Tibial artery (tissue), 4 donors: ENCODE results near the gene PXMP2.

Source experiments
- DNase-seq, 2 donors: peaks; one replicate each; pipeline ENCODE4 v3.0.0-alpha.2; 2019
- H3K27ac ChIP-seq, 2 donors: fragments of 200-600 bp; sonication (generic) in 1 of 2; 1 replicate in 1 of 2; 2 replicates in 1 of 2; pipeline ENCODE4 v1.5.1; 2018 to 2019; ENCODE audit warnings: mild to moderate bottlenecking in 1 of 2
- H3K27me3 ChIP-seq, 2 donors: fragments of 200-600 bp; sonication (generic) in 1 of 2; one replicate each; pipeline versions ENCODE4 v1.5.1 to v1.6.0; 2016 to 2019
- H3K36me3 ChIP-seq, 3 donors: fragments of 200-600 bp; sonication (generic) in 2 of 3; one replicate each; pipeline ENCODE4 v1.5.1; 2016 to 2019; ENCODE audit warnings: mild to moderate bottlenecking in 2 of 3
- H3K4me1 ChIP-seq, 4 donors: fragments of 200-600 bp; sonication (generic) in 2 of 4; 1 replicate in 3 of 4; 2 replicates in 1 of 4; pipeline ENCODE4 v1.5.1; 2016 to 2019
- H3K4me3 ChIP-seq, 2 donors: fragments of 200-600 bp; sonication (generic) in 1 of 2; 1 replicate in 1 of 2; 2 replicates in 1 of 2; pipeline ENCODE4 v1.5.1; 2018 to 2019; ENCODE audit warnings: mild to moderate bottlenecking in 2 of 2
- H3K9me3 ChIP-seq, 3 donors: fragments of 200-600 bp; sonication (generic) in 1 of 3; one replicate each; pipeline ENCODE4 v1.5.1; 2016 to 2019
- intact Hi-C: fragments of 100-400 bp; cut with DNase I; formaldehyde crosslinking; loops from one replicate; pipeline ENCODE4 v1.15.0; 2023; ENCODE audit warnings: low total_unique reads
- TF ChIP-seq, protein P1 (sequence below), 2 experiments: fragments of 200-600 bp in 1 of 2; fragments of 450-650 bp in 1 of 2; IDR thresholded peaks; one replicate each; pipeline ENCODE4 v1.5.1; 2017 to 2019; ENCODE audit warnings: antibody characterized with exemption in 2 of 2, mild to moderate bottlenecking in 1 of 2, moderate library complexity in 1 of 2

The PXMP2 gene

DNA sequence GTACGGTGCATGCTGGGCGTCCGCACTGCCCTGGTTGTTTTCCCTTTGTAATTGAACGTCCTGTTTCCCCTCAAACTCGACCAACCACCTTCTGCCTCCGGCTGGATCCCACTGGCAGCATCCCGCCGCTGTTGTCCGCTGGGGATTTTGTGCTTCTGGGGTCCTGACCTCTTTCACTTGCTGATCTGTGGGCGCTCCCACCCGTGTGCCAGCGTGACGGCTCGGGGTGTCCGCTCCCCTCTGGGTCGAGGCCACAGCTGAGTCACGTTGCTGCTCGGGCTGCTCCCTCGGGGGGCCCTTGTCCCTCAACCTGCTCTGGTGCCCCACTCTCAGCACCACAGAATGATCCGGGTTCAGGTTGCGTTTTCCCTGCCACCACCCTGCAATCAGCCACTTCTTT, 31.3 kb downstream of the PXMP2 start:
- Histone ChIP-seq H3K9me3 (no peaks in the 10 kb centered on the region), H3K27ac (no peak overlapping the region), H3K4me1 (no peaks in the 10 kb centered on the region), H3K4me3 (no peak overlapping the region), H3K36me3 (peaks cover 61 to 84% (median 82%) of the 10 kb centered on the region in 3 donors), H3K27me3 (no peaks in the 10 kb centered on the region)
- intact Hi-C loops: loop anchor here (10.0 kb wide), 1 partner anchor 46 kb away; the partner anchor contains the start of gene ANKLE2
- TF ChIP-seq, protein P1, sequence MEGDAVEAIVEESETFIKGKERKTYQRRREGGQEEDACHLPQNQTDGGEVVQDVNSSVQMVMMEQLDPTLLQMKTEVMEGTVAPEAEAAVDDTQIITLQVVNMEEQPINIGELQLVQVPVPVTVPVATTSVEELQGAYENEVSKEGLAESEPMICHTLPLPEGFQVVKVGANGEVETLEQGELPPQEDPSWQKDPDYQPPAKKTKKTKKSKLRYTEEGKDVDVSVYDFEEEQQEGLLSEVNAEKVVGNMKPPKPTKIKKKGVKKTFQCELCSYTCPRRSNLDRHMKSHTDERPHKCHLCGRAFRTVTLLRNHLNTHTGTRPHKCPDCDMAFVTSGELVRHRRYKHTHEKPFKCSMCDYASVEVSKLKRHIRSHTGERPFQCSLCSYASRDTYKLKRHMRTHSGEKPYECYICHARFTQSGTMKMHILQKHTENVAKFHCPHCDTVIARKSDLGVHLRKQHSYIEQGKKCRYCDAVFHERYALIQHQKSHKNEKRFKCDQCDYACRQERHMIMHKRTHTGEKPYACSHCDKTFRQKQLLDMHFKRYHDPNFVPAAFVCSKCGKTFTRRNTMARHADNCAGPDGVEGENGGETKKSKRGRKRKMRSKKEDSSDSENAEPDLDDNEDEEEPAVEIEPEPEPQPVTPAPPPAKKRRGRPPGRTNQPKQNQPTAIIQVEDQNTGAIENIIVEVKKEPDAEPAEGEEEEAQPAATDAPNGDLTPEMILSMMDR (IDR thresholded peaks at IDR 0.05): no peak
- DNase-seq: no peak

DNA sequence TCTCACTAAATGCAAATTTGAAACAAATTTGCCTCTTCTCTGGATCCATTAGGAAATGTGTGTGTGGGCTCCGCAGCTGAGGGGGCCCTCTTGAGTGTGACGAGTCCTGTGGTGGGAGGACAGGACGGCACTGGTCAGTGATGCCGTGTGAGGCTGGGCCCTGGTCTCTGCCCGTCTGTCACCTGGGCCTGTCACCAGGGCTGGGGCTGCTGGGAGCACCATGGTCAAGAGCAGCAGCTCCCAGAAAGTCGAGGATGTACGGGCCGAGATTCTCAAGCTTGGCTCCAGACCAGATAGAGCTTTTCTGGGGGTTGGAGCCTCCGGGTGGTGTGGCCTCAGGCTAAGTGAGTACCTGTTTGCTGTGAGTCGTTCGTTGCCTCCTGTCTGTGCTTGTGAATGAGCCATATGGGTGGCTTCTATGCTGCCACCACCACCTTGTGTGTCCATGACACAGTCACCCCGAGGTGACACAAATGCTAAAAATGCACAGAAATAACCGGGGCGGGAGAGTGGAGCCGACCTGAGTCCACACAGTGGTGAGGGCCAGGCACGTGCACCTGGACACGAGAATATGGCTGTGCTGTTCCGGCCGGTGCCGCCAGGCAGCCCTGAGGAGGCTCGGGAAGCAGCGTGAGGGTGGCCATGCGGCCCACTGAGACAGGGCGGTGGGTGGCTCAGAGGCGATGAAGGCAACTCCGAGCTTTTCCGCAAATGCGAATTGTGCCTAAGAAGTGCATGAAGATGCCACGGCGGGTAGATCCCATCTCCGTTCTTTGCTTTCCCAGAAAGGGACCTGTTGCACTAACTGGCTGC, 32.0 kb downstream of the PXMP2 start:
- no peak overlapping the region for H3K27ac ChIP-seq
- intact Hi-C loops: loop anchor here (10.0 kb wide), 1 partner anchor 45 kb away; the partner anchor contains the start of gene ANKLE2
- TF ChIP-seq, protein P1 (IDR thresholded peaks at IDR 0.05): no peak
- H3K27me3 ChIP-seq: no peaks in the 10 kb centered on the region
- peaks cover 65 to 91% (median 89%) of the 10 kb centered on the region in 3 donors for H3K36me3 ChIP-seq
- no peak for DNase-seq
- H3K9me3 ChIP-seq: no peaks in the 10 kb centered on the region
- H3K4me1 ChIP-seq: no peaks in the 10 kb centered on the region
- no peak overlapping the region for H3K4me3 ChIP-seq

DNA sequence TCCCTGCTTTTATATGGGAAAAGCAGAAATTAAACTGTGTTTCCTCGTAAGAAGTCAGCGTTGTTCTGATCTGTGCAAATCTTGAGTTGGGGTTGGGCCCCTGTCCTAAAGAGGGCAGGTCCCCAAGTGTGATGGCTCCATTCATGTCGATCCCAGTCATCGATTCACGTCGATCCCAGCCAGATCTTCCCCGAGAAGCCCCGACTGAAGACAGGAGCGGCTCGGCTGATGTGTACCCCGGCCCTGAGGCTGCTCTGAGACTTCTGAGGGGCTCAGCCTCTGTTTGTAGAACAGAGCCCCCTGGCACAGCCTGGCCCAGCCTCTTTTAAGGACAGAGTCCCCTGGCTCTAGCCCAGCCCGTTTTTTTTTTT, 32.6 kb downstream of the PXMP2 start:
- no peak overlapping the region for H3K4me3 ChIP-seq
- peaks cover 71 to 95% (median 93%) of the 10 kb centered on the region in 3 donors for H3K36me3 ChIP-seq
- no peaks in the 10 kb centered on the region for H3K27me3 ChIP-seq
- no peaks in the 10 kb centered on the region for H3K9me3 ChIP-seq
- H3K4me1 ChIP-seq: no peaks in the 10 kb centered on the region
- intact Hi-C loops: loop anchor here (10.0 kb wide), 1 partner anchor 45 kb away; the partner anchor contains the start of gene ANKLE2
- TF ChIP-seq, protein P1 (IDR thresholded peaks at IDR 0.05): no peak
- DNase-seq: no peak
- H3K27ac ChIP-seq: no peak overlapping the region

DNA sequence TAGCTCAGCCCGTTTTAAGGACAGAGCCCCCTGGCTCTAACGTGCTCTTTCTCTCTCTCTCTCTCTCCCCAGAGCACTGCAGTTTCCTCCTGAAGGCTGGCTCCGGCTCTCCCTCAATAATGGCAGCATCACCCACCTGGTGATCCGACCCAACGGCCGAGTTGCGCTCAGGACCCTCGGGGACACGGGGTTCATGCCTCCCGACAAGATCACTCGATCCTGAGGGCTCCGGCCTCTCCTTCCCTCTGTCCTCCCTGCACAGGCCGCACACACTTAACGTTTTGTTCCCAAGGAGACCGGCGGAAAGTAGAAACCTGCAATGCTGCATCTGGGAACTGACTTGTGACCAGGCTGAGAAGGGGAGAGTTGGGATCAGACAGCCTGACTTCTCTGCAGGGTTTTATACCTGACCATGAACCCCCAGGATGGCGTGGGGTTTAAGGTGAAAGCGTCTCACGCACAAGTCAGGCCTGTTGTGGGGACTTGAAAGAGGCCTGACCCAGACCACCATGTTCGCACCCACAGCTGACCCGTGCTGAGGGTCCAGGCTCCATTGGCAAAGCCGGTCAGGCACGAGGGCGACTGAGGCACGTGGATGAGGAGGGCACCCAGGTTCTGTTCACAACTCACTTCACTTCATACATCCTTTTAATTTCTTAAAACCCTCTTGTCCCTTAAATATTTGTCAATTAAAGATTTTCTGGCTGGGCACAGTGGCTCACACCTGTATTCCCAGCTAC, 33.4 kb downstream of the PXMP2 start:
- no peaks in the 10 kb centered on the region for H3K9me3 ChIP-seq
- TF ChIP-seq, protein P1 (IDR thresholded peaks at IDR 0.05): no peak
- no peaks in the 10 kb centered on the region for H3K27me3 ChIP-seq
- no peak overlapping the region for H3K27ac ChIP-seq
- DNase-seq: no peak
- H3K36me3 ChIP-seq: peaks cover 78 to 97% (median 89%) of the 10 kb centered on the region in 3 donors
- no peak overlapping the region for H3K4me3 ChIP-seq
- no peaks in the 10 kb centered on the region for H3K4me1 ChIP-seq
- intact Hi-C loops: no loop called here

DNA sequence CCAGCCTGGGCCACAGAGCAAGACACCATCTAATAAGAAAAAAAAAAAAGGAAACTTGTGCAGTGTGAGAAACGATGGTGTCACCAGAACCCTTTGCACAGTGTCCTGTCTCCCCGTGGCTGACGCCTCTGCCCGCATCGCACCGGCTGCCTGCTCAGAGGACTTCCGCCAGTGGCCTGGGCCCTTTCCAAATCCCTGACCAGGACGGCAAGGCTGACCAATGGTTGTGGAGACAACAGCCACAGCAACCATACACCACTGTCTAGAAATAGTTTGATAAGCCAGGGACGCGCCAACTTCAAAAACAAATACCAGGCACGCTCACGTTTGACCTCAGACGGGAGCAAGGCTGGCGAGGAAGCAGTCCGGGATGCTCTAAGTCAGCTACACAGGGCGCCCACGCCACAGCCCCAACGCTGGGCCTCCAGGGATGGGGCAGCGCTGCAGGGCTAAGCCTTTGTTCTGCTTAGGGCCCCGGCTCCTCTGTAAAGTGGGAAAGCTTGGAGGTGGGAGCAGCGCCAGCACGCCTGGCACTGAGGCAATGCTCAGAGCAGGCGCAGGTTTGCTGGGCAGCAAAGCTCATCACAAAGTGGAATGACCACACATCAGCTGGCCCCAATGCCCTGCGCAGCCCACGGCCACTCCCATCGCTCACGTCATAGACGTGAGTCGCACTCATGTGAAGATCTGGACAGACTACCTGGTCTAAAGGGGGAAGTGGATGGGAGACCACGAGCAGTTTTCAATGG, 35.8 kb downstream of the PXMP2 start:
- Histone ChIP-seq H3K27ac (no peak overlapping the region), H3K4me3 (no peak overlapping the region), H3K27me3 (no peaks in the 10 kb centered on the region), H3K36me3 (peaks cover 80 to 97% (median 90%) of the 10 kb centered on the region in 3 donors), H3K9me3 (no peaks in the 10 kb centered on the region), H3K4me1 (no peaks in the 10 kb centered on the region)
- intact Hi-C loops: no loop called here
- TF ChIP-seq, protein P1 (IDR thresholded peaks at IDR 0.05): no peak
- no peak for DNase-seq
